ENCODE results near the gene CELSR2. TPM values are rescaled to one million over a fixed set of nuclear protein-coding genes. Genes with fewer than 3 reads are reported as not detected.
A peak's percentile ranks its signal among the peaks of the same experiment; 100 is the strongest.

Gene CELSR2
- total and polyA plus RNA-seq, 2 donors (not counting 1 experiment from before 2014, with no cell fraction given), result 0.57 to 2.7 TPM

GRCh38 chr1:109248444-109248796 is 919 bp upstream of the CELSR2 start:
- peaks cover 0 to 51% (median 15%) of the 10 kb centered on the region in 4 experiments for H3K27me3 ChIP-seq (replicated peaks in 1 of 4; ENCODE audit: control extremely low read depth in 1 of 4, control insufficient read depth in 3 of 4, insufficient read depth in 4 of 4, low read length in 3 of 4)
- intact Hi-C loops (cut with micrococcal nuclease), result no loop called here
- no peaks in the 10 kb centered on the region for H3K36me3 ChIP-seq (replicated peaks in 1 of 2; ENCODE audit: control extremely low read depth in 1 of 2, control insufficient read depth in 1 of 2, extremely low read depth in 1 of 2, insufficient read depth in 2 of 2, low read length in 1 of 2)
- DNase-seq, result no peak
- H3K4me3 ChIP-seq (ENCODE audit: control extremely low read depth in 1 of 5, extremely low read depth in 1 of 5, insufficient read depth in 1 of 5, low read depth in 2 of 5, low read length in 4 of 5), result no peak overlapping the region
- H3K4me1 ChIP-seq (ENCODE audit: control insufficient read depth in 2 of 2, insufficient read depth in 2 of 2, low read length in 2 of 2), result peaks cover 11 to 16% of the 10 kb centered on the region in 2 donors
- peaks cover 4% of the 10 kb centered on the region for H4K20me1 ChIP-seq (ENCODE audit: control insufficient read depth, insufficient read depth, low read length, poor library complexity, severe bottlenecking)
- Mint-ChIP-seq H3K4me1 (peaks cover 9% of the 10 kb centered on the region), H3K27ac (no peak overlapping the region), H3K4me3 (peak overlapping the region; percentile 29), H3K27me3 (peaks cover 17% of the 10 kb centered on the region), H3K9me3 (ENCODE audit: insufficient read depth) (no peaks in the 10 kb centered on the region)
- peaks cover 0 to 16% (median 0%) of the 10 kb centered on the region in 3 donors for H3K9me3 ChIP-seq (ENCODE audit: control extremely low read depth in 1 of 3, control insufficient read depth in 2 of 3, insufficient read depth in 1 of 3, low read length in 2 of 3)
- no peak overlapping the region for H3K9ac ChIP-seq (ENCODE audit: low read length)
- WGBS (ENCODE audit: insufficient coverage), result 97% methylated on average over 3 of the region's 7 CpGs
- no peak overlapping the region for H3K4me2 ChIP-seq (replicated peaks; ENCODE audit: low read depth, low read length, poor library complexity, severe bottlenecking)
- POLR2A ChIA-PET, result no interaction called here
- no peak overlapping the region for H2AFZ ChIP-seq (ENCODE audit: insufficient read depth, low read depth, low read length, poor library complexity, severe bottlenecking)
- TF ChIP-seq EZH2 (IDR thresholded peaks at IDR 0.05; ENCODE audit: borderline replicate concordance, insufficient read depth, low read depth, low read length, poor library complexity, severe bottlenecking) (no peak), CTCF (IDR thresholded peaks at IDR 0.05) (no peak)
- H3K27ac ChIP-seq (ENCODE audit: low read length in 2 of 2), result no peak overlapping the region
- ATAC-seq (ENCODE audit: low read depth), result no peak
- CTCF ChIA-PET, result no interaction called here
- no peaks in the 10 kb centered on the region for H3K79me2 ChIP-seq (ENCODE audit: control insufficient read depth, insufficient read depth, low read length)

- H3K9me3 ChIP-seq (ENCODE audit: control extremely low read depth in 1 of 3, control insufficient read depth in 2 of 3, insufficient read depth in 1 of 3, low read length in 2 of 3), result peaks cover 0 to 16% (median 0%) of the 10 kb centered on the region in 3 donors
- no peak overlapping the region for H3K27ac ChIP-seq (ENCODE audit: low read length in 2 of 2)
- H3K4me3 Mint-ChIP-seq, result peak overlapping the region; percentile 74
- H3K9me3 Mint-ChIP-seq (ENCODE audit: insufficient read depth), result no peaks in the 10 kb centered on the region
- peak overlapping the region in 3 of 5 experiments; percentile 37 to 54 (median 46) for H3K4me3 ChIP-seq (ENCODE audit: control extremely low read depth in 1 of 5, extremely low read depth in 1 of 5, insufficient read depth in 1 of 5, low read depth in 2 of 5, low read length in 4 of 5)
- CTCF ChIA-PET, result no interaction called here
- ATAC-seq (ENCODE audit: low read depth) (peak; percentile 34), DNase-seq (no peak)
- H3K9ac ChIP-seq (ENCODE audit: low read length), result peak overlapping the region; percentile 54
- peaks cover 11 to 24% of the 10 kb centered on the region in 2 donors for H3K4me1 ChIP-seq (ENCODE audit: control insufficient read depth in 2 of 2, insufficient read depth in 2 of 2, low read length in 2 of 2)
- peaks cover 4% of the 10 kb centered on the region for H4K20me1 ChIP-seq (ENCODE audit: control insufficient read depth, insufficient read depth, low read length, poor library complexity, severe bottlenecking)
- intact Hi-C loops (cut with micrococcal nuclease), result loop anchor here (1.0 kb wide), 2 partner anchors 36 to 176 kb away; partner anchors contain the start of gene PSMA5
- POLR2A ChIA-PET, result no interaction called here
- no peaks in the 10 kb centered on the region for H3K79me2 ChIP-seq (ENCODE audit: control insufficient read depth, insufficient read depth, low read length)
- WGBS (ENCODE audit: insufficient coverage), result 3% methylated on average over 80 of the region's 80 CpGs
- H2AFZ ChIP-seq (ENCODE audit: insufficient read depth, low read depth, low read length, poor library complexity, severe bottlenecking), result peak overlapping the region; percentile 46
- H3K4me1 Mint-ChIP-seq, result peaks cover 11% of the 10 kb centered on the region
- H3K27me3 Mint-ChIP-seq, result peaks cover 10% of the 10 kb centered on the region
- no peak overlapping the region for H3K27ac Mint-ChIP-seq
- no peaks in the 10 kb centered on the region for H3K36me3 ChIP-seq (replicated peaks in 1 of 2; ENCODE audit: control extremely low read depth in 1 of 2, control insufficient read depth in 1 of 2, extremely low read depth in 1 of 2, insufficient read depth in 2 of 2, low read length in 1 of 2)
- TF ChIP-seq EZH2 (IDR thresholded peaks at IDR 0.05; ENCODE audit: borderline replicate concordance, insufficient read depth, low read depth, low read length, poor library complexity, severe bottlenecking) (no peak), CTCF (IDR thresholded peaks at IDR 0.05) (no peak)
- peak overlapping the region; percentile 88 for H3K4me2 ChIP-seq (replicated peaks; ENCODE audit: low read depth, low read length, poor library complexity, severe bottlenecking)
- peaks cover 0 to 43% (median 12%) of the 10 kb centered on the region in 4 experiments for H3K27me3 ChIP-seq (replicated peaks in 1 of 4; ENCODE audit: control extremely low read depth in 1 of 4, control insufficient read depth in 3 of 4, insufficient read depth in 4 of 4, low read length in 3 of 4)
Measured at GRCh38 chr1:109249654-109250401, 489 bp downstream of the CELSR2 start.

All from B cell (primary cell).